COR-L47 (cell line): Measurements from ENCODE around the gene NAP1L1.
A peak's percentile ranks its signal among the peaks of the same experiment; 100 is the strongest.

Source experiments
- DNase-seq: peaks from one replicate; lab custom pipeline; 2025; lab: John Stamatoyannopoulos, UW

NAP1L1 gene

GRCh38 chr12:76083904-76084862, at the start of gene NAP1L1:
TSS of gene NAP1L1 (minus strand) at chr12:76084685. CDS start at chr12:76074219, 10,466 bp downstream.
- peak; percentile 99 for DNase-seq

GRCh38 chr12:76127588-76127987, 43.1 kb upstream of the NAP1L1 start:
- DNase-seq = no peak

GRCh38 chr12:76124456-76124855, 40.0 kb upstream of the NAP1L1 start:
- no peak for DNase-seq

GRCh38 chr12:76123259-76124212, 39.1 kb upstream of the NAP1L1 start:
- no peak for DNase-seq

GRCh38 chr12:76119887-76120286, 35.4 kb upstream of the NAP1L1 start:
- DNase-seq = no peak

- no peak for DNase-seq
These were observed 33.3 kb upstream of the NAP1L1 start for GRCh38 chr12:76117751-76118150.

GRCh38 chr12:76117067-76117691, 32.7 kb upstream of the NAP1L1 start:
- DNase-seq = no peak

GRCh38 chr12:76113800-76114757, 29.6 kb upstream of the NAP1L1 start:
- DNase-seq = no peak

GRCh38 chr12:76111209-76111749, 26.8 kb upstream of the NAP1L1 start:
- no peak for DNase-seq

GRCh38 chr12:76109879-76110278, 25.4 kb upstream of the NAP1L1 start:
- no peak for DNase-seq

- no peak for DNase-seq
These were observed 23.9 kb upstream of the NAP1L1 start for GRCh38 chr12:76108356-76108755.

GRCh38 chr12:76106631-76107030, 22.1 kb upstream of the NAP1L1 start:
- DNase-seq = no peak

GRCh38 chr12:76103958-76104357, 19.5 kb upstream of the NAP1L1 start:
- DNase-seq = no peak

- DNase-seq = no peak
These were observed 17.4 kb upstream of the NAP1L1 start for GRCh38 chr12:76101739-76102385.

- no peak for DNase-seq
These were observed 11.7 kb upstream of the NAP1L1 start for GRCh38 chr12:76096079-76096646.

- DNase-seq = no peak
These were observed 10.3 kb upstream of the NAP1L1 start for GRCh38 chr12:76094754-76095153.

- no peak for DNase-seq
These were observed 6.8 kb upstream of the NAP1L1 start for GRCh38 chr12:76091246-76091754.

- no peak for DNase-seq
These were observed 1.0 kb upstream of the NAP1L1 start for GRCh38 chr12:76085520-76085868.

GRCh38 chr12:76084863-76085519, 506 bp upstream of the NAP1L1 start:
- peak; percentile 91 for DNase-seq
